HG02798 (cell line): Measurements from ENCODE around the gene TALDO1.

ENCODE experiments used
- ATAC-seq: cut with Tn5 transposase; IDR thresholded peaks from one replicate; pipeline ENCODE4 v1.9.1; 2021; ENCODE audit warnings: mild to moderate bottlenecking; ENCODE audit not compliant: unreplicated experiment, poor library complexity

TALDO1 gene

DNA sequence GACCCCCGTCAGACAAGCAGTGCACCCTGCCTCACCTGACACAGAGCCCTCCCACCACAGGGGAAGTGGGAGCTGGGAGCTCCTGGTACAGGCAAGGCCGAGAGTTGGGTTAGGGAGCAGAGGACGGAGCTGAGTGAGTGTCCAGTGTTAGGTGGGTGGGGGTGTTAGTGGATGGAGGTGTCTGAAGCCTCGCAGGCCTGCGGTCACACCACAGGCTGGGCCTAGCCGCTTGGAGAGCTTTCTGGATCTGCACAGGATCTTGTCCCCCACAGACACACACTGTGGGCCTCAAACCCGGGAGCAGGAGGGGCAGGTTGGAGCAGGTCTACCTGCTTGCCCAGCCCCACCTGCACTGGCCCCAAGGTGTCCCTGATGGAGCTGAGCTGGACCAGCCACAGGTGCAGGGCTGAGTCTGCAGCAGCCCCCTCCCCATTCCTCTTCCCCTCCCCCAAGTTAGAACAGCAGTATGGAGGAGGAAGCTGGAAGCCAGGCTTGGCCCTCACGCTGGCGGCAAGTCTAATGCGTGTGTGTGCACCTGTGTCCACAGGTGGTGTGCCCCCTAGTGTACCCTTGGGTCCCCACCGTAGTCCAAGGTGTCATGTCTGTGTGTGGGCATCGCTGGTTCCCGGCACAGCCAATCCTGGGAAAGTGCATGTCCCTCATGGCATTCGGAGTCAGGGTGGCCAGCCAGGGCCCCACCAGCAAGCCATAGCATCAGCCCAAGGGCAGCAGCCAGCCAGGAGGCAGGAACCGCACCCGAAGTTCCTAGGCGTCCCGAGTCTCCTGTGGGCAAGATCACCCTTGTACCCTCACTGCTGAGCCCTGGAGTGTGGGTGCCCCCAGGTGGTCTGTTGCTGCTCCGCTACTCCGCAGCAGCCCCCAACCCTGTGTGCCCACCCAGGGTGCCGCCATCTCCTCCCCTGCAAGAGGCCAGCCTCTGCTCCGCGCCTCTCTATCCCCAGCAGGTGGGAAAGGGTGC, 32.0 kb downstream of the TALDO1 start:
- no peak for ATAC-seq

DNA sequence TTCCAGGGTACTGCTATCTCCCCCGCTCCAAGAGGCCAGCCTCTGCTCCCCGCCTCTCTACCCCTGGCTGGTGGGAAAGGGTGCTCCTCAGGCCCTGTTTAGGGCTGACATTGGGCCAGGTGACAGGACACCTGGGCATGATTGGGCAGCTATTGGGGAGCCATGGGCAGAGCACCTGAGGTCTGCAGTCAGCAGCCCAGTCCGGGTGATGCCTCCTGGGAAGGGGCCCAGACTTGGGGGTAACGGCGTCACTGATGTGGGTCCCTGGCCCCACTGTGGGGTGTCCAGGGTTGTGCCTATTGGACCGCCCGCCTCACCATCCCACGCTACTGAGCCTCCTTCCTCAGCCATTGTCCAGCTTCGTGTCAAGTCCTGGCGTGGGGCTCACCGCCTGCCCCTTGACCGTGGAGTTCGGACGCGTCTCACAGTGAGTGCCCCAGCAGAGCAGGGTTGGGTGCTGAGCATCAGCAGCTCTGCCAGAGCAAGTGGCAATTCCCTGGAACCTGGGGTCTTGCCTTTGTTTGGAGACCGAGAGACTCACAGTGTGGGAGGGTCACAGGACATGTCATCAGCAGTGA, 32.8 kb downstream of the TALDO1 start:
- no peak for ATAC-seq

DNA sequence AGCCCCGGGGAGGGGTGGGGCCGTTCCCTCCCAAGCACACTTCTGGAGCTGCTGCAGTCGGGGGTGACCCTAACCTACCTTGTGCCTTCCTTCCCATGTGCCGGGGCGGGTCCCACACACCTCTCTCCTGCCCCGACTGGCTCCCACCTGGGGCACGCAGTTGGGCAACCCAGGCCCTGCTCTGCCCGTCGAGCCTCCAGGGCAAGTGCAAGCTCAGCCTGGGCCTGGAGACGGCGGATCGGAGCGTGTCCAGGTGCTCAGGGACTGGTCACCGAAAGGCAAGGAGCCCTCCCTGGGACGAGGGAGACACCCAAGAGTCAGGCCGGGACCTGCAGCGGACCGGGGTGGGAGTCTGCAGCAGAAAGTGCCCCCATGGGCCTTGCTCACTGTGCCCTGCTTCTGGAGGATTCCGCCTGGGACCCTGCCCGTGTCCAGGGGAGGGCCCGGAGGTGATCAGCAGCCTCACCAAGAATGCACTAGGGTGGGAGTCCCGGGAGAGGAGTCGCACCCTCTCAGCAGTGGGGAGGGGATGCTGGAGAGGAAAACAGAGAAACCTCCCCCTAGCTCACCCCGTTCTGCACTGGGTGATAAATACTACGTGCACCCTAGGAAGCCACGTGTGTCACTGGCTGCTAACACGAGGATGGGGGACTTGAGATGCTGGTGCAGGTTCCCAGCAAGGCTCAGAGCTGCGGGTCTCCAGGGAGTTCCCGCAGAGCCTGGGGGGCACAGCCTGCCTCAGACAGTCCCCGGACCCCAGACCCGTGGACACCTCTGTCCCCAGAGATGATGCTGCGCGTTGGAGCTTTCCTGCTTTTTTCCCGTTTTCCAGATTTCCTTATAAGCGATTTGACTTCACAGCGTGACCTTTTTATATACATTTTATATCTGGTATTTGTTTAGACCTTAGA, 35.3 kb downstream of the TALDO1 start:
- ATAC-seq, result no peak

DNA sequence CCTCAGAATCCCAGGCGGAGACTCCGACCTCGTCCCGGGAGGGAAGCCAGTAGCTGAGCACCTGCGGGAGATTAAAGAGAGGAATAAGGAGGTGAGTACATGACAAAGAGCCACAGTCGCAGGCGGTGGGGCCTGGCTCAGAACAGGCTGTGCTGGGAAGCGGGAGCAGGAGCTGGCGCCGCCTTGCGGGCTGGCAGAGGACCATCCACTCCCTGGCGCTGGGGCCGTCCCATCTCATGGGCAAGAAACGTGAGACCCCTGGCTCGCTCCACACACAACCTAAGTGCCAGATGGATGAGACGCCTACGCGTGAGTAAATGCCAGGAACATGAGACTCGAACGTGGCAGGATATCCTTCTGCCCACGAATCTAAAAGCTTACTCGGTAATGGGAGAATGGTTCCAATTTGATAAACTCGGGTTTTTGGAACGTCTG, 36.3 kb downstream of the TALDO1 start:
- no peak for ATAC-seq

DNA sequence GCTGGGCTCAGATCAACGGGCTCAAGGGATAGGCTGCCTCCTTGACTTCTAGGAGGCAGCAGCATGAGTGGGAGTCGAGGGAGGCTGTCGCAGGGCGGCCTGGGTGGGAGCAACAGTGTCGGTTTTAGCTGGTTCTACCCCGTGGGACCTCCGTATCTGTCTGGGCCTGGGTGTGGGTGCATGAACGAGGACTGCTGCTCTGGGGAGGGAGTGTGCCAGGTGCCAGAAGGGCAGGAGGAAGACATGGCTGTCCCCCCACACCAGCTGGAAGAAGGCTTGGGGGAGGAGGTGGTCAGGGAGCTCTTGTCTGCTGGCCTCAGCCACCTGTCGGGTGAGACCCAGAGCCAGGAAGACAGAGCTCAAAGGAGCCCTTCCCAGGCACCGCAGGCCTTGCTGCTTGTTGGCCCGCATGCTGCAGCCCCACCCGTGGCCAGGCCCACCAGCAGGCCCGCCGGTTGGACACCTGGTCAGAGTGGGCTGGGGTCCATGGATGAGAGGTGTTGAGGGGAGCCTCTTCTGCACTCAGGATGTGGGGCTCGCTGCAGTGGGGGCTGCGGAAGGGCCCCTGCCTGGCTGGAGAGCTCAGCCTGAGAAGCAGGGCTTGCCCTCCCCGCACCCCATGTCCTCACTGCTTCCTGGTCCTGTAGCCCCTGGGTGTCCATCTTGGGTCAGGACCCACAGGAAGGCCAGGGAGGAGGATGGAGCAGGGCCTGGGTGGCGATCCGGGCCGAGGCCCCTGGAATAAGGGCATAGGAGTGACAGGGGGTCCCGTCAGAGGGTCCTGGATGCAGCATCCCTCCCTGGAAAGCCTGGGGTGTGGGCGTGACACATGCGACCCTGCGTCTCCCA, 39.2 kb downstream of the TALDO1 start:
- ATAC-seq, result no peak

DNA sequence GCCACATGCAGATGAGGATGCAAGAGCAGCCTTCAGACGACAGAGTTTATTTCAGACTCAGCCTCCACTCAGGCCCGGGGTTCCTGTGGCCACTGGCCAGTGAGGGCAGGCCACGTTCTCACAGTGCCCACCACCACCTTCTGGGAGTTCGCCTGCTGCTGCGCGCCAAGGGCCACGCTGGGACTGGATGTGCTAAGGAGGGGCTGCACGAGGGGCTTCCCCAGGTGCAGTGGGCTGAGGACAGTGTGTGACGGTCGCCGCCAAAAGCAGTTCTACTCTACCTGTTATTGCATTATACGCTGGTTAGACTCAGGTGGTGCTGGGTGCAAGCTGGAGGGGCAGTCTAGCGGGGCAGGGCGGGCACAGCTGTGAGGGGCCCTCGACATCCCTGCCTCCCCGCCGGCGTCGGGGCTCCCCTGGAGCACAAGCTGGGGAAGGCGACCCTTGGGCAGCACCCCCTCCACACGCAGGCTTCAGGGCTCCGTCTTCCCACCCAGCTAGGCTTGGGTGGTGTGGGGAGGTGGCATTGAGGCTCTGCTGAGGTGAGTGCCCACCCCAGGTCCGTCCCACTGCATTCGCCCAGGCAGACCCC, 39.9 kb downstream of the TALDO1 start:
- ATAC-seq, result no peak

DNA sequence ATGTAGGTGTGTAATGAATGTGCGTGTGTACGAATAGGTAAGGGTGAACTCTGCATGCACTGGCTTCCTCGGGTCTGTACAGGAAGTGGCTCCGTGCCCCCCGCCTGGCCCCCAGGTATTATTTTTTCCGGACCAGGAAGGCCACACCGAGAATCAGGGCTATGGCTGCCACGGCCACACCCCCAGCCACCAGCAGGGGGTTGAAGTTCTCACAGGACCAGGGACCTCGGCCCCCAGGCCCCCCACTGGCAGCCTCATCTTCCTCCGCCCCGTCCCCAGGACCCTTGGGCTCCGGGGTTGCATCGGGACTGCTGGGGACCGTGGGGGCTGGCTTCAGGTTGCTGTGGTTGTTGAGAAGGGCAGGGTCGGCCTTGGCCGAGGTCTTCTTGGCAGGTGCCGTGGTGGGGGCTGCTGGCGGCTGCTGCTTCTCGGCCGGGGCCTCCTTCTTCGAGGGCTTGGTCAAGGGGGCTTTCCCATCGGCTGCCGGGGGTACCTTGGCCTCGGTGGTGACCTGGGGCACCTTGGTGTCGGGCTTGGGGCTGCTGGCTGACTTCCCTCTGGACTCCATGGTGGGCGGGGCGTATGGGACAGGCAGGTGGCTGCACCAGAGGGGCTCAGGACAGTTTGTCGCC, 40.9 kb downstream of the TALDO1 start:
- ATAC-seq, result no peak

DNA sequence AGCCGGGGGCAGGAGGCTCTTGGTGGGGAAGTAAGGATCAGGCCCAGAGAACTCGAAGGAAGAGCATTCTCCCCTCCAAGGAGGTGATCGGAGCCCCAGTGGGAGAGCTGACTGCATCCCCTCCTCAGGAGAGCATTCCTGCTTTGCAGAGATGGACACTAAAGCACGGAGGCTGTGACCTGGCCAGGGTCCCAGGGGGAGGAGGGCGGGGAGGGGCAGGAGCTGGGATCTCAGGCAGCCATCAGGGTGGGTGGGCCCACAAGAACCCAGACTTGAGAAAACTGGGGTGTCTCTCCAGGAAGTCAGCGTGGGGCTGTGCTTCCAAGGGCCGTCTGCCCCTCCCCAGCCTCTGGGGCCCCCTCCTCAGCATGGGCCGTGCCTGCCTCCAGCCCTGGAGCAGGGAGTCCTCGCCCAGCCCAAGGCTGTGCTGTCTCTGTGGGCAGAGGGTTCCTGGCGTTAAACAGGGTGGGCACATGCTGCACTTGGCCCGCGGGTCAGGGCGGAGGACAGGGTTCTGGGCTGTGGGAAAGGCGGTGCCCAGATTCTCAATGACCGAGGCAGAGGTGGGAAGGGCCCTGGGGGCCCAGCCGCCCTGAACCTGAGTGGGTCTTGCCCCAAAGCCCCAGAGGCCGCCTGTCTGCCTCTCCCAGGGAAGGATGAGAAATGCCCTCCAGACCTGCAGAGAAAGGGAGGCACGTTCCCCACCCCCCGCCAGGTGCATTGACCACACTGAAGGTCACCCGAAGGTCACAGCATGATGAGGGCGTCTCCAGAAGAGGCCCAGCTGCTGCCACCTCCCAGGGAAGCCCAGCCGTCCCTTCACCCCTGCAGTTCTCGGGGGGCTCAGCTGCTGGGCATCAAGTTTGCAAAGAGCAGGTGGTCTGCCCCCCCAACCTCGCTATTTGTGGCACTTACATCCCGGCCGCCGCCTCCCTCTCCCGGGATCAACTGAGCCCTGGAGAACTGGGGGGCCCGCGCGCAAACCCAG, 42.0 kb downstream of the TALDO1 start:
- no peak for ATAC-seq

DNA sequence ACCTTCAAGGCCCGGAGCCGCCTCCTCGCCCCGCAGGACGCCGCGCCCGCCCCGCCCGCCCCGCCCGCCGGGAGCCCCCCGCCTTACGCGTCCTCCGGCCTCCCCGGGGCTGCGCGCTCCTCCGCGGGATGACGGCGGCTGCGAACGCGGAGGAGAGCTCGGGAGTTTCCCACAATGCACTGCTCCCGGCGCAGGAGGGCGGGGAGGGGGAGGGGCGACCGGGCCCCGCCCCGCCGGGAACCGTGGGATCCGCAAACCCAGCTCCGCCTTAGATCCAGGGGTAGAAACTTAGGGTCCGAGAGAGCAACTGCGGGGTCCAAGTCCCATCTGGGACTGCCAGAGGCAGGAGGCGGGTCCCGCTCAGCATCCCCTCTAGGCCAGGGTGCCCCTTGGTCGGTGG, 42.7 kb downstream of the TALDO1 start, which contains the start of gene CEND1:
Gene CEND1, minus strand, starts transcription at position 148 of the 400 bp plus-strand sequence. CDS start 1,514 bp downstream, outside the sequence.
- peak; percentile 44 for ATAC-seq

DNA sequence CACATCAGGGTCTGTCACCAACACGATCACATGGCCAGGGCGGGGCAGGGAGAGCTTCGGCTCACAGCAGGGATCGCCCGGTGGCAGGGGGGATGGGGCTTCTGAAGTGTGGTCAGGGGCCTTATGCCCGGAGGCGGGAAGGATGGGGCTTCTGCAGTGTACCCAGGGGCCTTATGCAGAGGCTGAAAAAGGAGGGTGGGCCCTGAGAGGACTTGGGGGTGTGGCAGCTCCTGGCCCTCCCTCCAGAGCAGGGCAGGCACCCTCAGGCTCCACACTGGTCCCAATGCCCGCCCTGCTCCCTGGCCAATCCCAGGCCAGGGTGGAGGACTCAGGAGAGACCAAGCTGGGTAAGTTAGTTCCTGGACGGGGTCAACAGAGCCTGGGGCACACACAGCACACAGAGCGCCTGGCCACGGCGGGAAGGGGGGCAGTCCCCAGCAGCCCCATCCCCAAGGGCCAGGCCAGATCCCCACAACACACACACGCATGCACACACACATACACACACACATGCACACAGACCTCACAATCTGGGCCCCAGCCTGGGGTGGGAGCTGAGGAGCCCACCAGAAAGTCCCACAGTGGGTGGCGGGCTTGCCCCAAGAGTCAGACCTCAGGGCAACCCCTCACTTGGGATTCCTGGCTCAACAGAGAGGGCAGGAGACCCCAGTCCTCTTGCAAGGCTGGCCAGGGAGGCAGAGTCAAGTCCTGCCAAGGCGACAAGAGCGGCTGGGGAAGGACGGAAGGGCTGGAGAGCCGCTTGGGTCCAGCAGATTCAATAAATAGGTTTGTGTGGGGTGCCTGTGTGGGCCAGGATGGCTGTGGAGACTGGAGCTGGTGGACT, 43.7 kb downstream of the TALDO1 start:
- ATAC-seq, result no peak

DNA sequence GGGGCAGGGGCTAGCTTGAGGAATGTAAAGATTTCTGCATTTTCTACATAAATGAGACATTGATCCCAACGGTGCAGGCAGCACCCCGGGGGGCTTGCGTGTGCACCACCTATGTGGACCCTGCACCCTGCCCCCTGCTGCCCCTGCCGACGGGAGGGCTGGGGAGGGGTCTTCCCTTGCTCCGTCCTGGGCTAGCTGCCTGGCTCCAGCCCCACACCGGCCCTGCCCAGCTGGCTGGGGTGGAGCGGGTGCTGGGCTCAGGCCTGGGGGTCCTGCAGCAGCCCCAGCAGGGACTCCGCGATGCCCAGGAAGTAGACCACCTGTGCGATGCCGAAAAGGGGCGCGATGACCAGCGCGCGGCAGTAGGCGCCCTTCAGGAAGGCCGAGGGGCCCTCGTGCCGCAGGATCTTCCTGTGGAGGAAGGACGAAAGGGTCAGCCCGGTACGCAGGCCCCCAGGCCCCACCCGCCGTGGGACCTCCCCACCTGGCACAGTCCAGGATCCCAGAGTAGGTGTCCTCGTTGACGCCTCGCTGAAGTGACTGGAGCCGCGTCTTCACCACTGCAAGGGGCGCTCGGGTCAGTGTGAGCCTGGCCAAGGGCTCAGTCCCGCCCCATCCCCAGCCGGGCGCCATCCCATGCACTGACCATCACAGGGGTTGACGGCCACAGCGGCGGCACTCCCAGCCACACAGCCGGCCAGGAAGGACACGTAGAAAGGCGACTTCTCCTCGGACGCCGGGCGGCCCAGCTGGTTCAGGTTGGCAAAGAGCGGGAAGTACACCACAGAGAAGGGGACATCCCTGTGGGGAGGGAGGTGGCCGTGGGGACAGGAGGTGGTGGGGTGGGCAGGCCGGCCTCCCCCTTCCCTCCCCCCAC, 44.6 kb downstream of the TALDO1 start:
- no peak for ATAC-seq

DNA sequence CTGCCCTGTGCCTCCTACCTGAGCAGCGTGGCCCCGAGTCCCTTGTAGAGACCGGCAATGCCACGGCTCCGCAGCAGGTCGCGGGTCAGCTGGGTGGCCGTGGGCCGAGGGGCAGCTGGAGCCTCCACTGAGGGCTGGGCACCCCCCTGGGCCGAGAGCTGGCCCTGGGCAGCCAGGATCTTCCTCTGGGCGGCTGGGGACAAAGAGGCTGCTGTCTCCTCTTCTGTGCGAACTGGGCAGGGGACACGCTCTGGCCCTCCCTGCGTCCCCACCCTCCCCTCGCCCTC, 45.2 kb downstream of the TALDO1 start:
- no peak for ATAC-seq

DNA sequence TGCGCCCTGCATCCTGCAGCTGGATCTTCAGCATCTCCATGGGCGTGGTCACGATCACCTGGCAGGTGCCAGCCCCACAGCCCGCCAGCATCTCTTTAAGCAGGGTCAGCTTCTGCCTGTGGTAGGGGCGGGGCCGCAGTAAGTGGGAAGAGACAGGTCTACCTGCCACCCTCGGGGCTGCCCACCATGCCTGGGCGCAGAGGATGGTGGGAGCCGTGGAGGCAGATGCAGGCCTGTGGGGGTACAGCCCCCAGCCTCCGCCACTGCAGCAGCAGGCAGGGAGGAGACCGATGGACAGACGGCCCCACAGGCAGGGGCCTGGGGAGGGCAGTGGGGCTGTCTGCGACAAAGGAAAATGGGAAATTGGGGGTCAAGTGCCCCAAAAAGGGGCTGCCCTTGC, 45.6 kb downstream of the TALDO1 start:
- ATAC-seq, result no peak

DNA sequence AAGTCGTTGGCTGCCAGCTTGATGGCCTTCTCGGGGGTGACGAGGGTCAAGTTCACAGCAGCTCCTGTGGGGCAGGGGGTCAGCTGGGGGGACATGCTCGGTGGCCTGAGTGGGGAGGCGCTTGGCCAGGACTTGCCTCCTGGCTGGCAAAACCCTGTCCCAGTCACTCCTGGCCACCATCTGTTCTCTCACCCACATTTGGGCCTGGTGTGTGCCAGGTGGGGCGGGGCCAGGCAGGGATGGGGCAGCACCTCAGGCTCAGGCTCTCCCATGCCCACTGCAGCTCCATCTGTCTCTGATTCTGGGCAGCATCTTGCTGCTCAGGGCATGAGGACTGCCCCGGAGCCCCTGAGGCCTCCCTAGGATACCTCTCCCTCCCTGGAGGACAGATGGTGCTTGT, 46.3 kb downstream of the TALDO1 start:
- no peak for ATAC-seq

DNA sequence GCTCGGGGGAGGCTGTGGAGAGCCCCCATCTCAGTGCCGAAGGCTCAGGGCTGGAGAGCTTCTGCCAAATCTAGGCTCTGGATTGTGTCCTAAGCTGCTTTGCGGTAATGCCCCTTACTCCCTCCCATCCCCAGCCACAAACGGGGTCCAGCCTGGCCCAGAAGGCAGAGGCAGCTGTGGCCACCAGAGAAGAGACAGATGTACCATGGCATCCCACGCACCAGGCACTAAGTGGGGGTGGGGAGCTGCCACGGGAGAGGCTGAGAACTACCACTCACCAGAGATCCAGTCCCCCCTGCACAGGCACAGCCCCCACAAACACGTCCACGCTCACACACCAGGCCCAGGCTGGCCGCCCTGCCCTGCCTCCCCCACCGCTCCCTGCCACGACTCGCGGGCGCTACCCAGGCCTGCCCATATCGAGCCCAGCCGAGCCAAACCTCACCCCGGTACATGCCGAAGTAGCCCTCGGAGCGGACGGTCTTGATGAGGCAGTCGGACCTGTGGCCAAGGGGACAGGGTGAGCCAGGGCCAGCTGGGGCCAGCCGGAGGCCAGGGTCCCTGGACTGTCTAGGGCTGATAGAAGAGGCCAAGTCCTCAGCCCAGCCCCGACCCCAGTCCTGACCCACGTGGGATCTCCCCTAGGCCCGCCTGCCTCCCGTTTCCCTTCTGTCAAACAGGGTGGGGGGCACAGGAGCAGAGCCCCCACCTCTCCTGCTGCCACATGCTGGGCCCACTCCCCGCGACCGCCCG, 46.9 kb downstream of the TALDO1 start:
- no peak for ATAC-seq
